SJCRH30 (cell line): ENCODE data around the gene PLP2. TPM values are rescaled to one million over a fixed set of nuclear protein-coding genes. Genes with fewer than 3 reads are reported as not detected.

Experiments
- DNase-seq, 2 experiments: peaks; one replicate each; pipeline ENCODE4 v3.0.0-alpha.2; 2015 to 2020
- H3K27ac ChIP-seq: fragments of 250-450 bp; sonication (Bioruptor Pico); 2 replicates; pipeline ENCODE4 v1.5.1; 2020; ENCODE audit warnings: mild to moderate bottlenecking, moderate library complexity
- H3K27me3 ChIP-seq: fragments of 250-450 bp; sonication (Bioruptor Pico); 2 replicates; pipeline ENCODE4 v1.5.1; 2020; ENCODE audit warnings: mild to moderate bottlenecking, moderate library complexity
- H3K36me3 ChIP-seq: fragments of 250-450 bp; sonication (Bioruptor Pico); 2 replicates; pipeline ENCODE4 v1.5.1; 2020; ENCODE audit warnings: mild to moderate bottlenecking, moderate library complexity
- H3K4me1 ChIP-seq: fragments of 250-450 bp; sonication (Bioruptor Pico); 2 replicates; pipeline ENCODE4 v1.5.1; 2020; ENCODE audit warnings: mild to moderate bottlenecking, moderate library complexity
- H3K4me3 ChIP-seq: fragments of 250-450 bp; sonication (Bioruptor Pico); 2 replicates; pipeline ENCODE4 v1.5.1; 2020; ENCODE audit warnings: mild to moderate bottlenecking, moderate library complexity
- H3K9me3 ChIP-seq: fragments of 250-450 bp; sonication (Bioruptor Pico); replicated peaks from 2 replicates; pipeline ENCODE4 v1.5.1; 2020; ENCODE audit warnings: mild to moderate bottlenecking, moderate library complexity
- total RNA-seq: library from RNA; depleted of rRNA; stranded (reverse); fragments of >200 nt; shearing (Covaris generic); gene quantifications from 2 replicates; pipeline ENCODE4 v1.2.3, GENCODE V29; 2014

The PLP2 gene
- total RNA-seq, 1 experiment from 2014 or later, result 56.6 TPM

- Histone ChIP-seq H3K4me3 (no peak overlapping the region), H3K27ac (no peak overlapping the region), H3K9me3 (no peaks in the 10 kb centered on the region), H3K4me1 (no peaks in the 10 kb centered on the region), H3K27me3 (no peaks in the 10 kb centered on the region), H3K36me3 (no peaks in the 10 kb centered on the region)
- no peak for DNase-seq
These were observed 16.3 kb upstream of the PLP2 start for GRCh38 chrX:49155243-49155899.

DNA sequence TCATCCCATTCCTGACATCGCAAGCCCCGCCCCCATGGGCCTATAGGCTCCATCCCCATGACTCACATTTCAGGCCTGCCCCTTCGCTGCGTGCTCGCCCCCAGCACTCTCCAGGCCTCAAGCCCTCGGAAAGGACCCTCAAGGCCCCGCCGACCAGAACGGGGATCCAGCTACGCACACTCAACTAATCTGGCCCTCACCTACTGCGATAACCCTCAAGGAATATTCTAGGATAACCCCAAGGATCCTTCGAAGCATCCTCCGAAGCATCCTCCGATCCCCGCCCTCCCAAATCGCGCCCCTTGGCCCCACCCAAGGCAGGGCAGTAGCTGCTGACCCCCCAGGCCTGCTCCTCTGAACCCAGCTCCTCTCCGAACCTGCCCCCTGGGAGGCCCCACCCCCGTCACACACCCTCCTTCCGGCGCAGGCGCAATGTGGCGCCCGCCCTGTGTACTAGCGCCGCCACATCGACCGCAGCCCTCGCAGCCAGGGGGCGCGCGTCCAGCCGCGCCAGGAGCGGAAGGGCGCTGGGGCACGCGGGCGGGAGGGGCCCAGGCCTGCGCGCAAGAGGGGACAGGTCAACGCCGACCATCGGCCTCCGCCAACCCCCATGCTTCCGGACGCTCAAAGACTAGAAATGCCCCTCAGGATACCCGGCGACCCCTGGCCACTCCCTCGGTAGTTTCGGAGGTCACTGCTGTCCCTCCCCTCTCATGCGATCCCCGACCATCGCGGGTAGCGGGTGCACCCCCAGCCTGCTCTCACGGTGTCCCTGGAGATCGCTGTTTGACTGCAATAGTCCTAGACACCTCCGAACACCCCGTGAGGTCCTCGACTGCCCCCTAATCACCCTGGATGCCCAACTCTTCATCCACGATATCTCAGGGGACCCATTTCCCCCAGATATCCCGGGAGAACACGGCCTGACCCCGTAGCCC lies 15.5 kb upstream of the PLP2 start:
- H3K4me3 ChIP-seq, result no peak overlapping the region
- H3K4me1 ChIP-seq, result no peaks in the 10 kb centered on the region
- no peaks in the 10 kb centered on the region for H3K9me3 ChIP-seq
- H3K36me3 ChIP-seq, result no peaks in the 10 kb centered on the region
- H3K27ac ChIP-seq, result no peak overlapping the region
- no peaks in the 10 kb centered on the region for H3K27me3 ChIP-seq
- no peak for DNase-seq

DNA sequence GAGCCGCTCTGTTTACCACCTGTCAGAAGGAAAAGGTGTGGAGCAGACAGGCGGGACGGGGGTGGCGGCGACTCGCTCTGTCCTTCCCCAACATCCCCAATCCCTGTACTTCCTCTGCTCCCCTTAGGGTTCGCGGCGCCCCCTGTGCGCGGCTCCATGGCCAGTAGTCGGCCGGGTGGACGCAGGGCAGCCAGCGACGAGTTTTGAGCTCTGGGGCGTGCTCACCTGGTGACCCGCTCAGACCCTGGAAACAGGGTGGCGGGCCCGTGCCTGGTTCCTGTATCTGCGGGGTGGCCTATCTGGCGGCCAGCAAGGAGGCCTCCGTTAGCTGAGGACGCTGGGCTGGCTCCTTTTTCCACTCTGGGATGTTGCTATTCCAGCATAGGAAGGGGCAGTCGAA lies 14.5 kb upstream of the PLP2 start:
- Histone ChIP-seq H3K27me3 (no peaks in the 10 kb centered on the region), H3K9me3 (no peaks in the 10 kb centered on the region), H3K4me1 (no peaks in the 10 kb centered on the region), H3K27ac (no peak overlapping the region), H3K36me3 (no peaks in the 10 kb centered on the region), H3K4me3 (no peak overlapping the region)
- no peak for DNase-seq

DNA sequence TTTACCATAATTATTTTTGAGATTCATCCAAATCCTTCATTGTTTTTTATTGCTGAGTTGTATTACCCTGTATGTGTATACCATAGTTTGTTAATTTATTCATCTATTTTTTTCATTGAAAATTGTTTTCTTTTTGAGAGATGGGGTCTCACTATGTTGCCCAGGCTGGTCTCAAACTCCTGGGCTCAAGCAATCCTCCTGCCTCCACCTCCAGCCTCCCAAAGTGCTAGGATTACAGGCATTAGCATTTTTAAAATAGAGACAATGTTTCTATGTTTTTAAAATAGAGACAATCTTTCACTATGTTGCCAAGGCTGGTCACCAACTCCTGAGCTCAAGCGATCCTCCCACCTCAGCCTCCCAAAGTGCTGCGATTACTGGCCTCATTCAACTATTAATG lies 10.8 kb upstream of the PLP2 start:
- DNase-seq, result no peak
- Histone ChIP-seq H3K4me3 (no peak overlapping the region), H3K27me3 (no peaks in the 10 kb centered on the region), H3K9me3 (no peaks in the 10 kb centered on the region), H3K27ac (no peak overlapping the region), H3K36me3 (no peaks in the 10 kb centered on the region), H3K4me1 (no peaks in the 10 kb centered on the region)

GRCh38 chrX:49161632-49162031 lies 10.1 kb upstream of the PLP2 start:
- no peaks in the 10 kb centered on the region for H3K27me3 ChIP-seq
- no peaks in the 10 kb centered on the region for H3K4me1 ChIP-seq
- H3K9me3 ChIP-seq, result no peaks in the 10 kb centered on the region
- no peak for DNase-seq
- H3K36me3 ChIP-seq, result no peaks in the 10 kb centered on the region
- H3K27ac ChIP-seq, result no peak overlapping the region
- H3K4me3 ChIP-seq, result no peak overlapping the region

- Histone ChIP-seq H3K4me1 (no peaks in the 10 kb centered on the region), H3K36me3 (no peaks in the 10 kb centered on the region), H3K4me3 (peak within 1 kb of the TSS; percentile 62), H3K27ac (no peak within 1 kb of the TSS), H3K9me3 (no peaks in the 10 kb centered on the region), H3K27me3 (no peaks in the 10 kb centered on the region)
- DNase-seq, result no peak
These were observed 9.1 kb upstream of the PLP2 start, which contains the start of gene MAGIX for GRCh38 chrX:49162620-49163019. MAGIX (plus strand) TSS chrX:49162758; CDS start chrX:49162890, 132 bp downstream.

DNA sequence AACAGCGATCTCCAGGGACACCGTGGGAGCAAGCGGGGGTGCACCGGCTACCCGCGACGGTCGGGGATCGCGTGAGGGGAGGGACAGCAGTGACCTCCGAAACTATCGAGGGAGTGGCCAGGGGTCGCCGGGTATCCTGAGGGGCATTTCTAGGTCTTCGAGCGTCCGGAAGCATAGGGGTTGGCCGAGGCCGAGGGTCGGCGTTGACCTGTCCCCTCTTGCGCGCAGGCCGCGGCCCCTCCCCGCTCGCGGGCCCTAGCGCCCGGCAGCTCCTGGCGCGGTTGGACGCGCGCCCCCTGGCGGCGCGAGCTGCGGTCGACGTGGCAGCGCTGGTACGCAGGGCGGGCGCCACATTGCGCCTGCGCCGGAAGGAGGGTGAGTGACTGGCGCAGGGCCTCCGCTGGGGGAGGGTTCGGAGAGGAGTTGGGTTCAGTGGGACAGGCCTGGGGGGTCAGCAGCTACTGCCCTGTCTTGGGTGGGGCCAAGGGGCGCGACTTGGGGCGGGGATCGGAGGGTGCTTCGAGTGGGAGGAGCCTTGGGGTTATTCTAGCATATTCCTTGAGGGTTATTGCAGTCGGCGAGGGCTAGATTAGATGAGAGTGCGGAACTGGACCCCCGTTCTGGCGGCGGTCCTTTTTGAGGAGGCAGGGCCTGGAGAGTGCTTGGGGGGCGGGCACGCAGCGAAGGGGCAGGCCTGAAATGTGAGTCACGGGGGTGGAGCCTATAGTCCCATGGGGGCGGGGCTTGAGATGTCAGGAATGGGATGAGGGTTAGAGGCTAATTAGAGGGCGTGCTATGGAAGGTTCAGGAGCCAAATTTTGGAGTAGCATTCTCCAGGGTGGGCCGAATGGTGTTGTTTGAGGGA lies 7.9 kb upstream of the PLP2 start:
- H3K4me3 ChIP-seq, result peak overlapping the region; percentile 62
- H3K9me3 ChIP-seq, result no peaks in the 10 kb centered on the region
- peak; percentile 86 to 88 for DNase-seq
- no peaks in the 10 kb centered on the region for H3K4me1 ChIP-seq
- no peaks in the 10 kb centered on the region for H3K36me3 ChIP-seq
- no peaks in the 10 kb centered on the region for H3K27me3 ChIP-seq
- peak overlapping the region; percentile 86 for H3K27ac ChIP-seq

GRCh38 chrX:49164589-49165360 lies 6.9 kb upstream of the PLP2 start:
- H3K4me1 ChIP-seq, result no peaks in the 10 kb centered on the region
- H3K36me3 ChIP-seq, result no peaks in the 10 kb centered on the region
- H3K27me3 ChIP-seq, result no peaks in the 10 kb centered on the region
- no peaks in the 10 kb centered on the region for H3K9me3 ChIP-seq
- H3K27ac ChIP-seq, result no peak overlapping the region
- H3K4me3 ChIP-seq, result no peak overlapping the region
- DNase-seq, result no peak

DNA sequence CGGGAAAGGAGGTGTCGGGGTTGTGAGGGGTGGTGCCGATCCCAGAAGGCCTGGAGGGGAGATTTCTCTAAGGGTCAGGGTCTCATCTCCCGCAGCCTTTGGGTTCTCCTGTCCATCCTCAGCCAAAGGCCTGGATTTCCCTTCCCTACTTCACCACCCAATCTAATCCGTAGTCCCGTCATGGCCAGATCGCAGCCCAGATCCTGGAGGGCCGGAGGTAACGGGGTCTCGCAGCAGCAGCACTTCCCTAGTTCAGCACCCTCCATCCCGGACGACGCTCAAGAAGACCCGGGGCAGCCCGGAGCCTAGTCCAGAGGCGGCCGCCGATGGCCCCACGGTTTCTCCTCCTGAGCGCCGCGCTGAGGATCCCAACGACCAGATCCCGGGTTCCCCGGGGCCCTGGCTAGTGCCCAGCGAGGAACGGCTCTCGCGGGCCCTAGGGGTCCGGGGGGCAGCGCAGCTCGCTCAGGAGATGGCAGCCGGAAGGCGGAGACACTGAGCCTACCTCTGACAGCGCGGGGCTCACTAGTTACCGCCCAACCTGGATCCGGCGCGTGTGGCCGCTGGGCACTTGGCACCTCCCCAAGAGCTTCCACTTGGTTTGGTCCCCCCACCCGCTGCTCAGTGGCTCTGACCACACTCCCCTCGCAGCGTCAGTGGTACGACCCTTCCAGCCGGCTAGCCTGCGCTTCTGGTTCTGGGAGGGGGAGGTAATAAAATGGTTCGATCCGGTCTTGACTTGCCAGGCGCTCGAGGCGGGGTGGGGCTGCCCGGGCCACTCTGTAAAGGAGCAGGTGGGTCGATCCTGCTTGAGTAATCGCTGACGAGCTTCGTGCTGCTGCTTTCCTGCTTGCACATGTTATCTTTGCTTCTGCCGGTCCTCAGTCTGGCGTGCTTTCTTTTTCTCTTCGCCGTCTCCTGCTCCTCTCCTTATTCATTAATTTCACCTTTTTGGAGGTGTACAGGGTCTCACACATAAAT lies 5.5 kb upstream of the PLP2 start:
- Histone ChIP-seq H3K4me1 (no peaks in the 10 kb centered on the region), H3K36me3 (no peaks in the 10 kb centered on the region), H3K27me3 (no peaks in the 10 kb centered on the region), H3K27ac (no peak overlapping the region), H3K4me3 (no peak overlapping the region), H3K9me3 (no peaks in the 10 kb centered on the region)
- no peak for DNase-seq

- DNase-seq, result no peak
- Histone ChIP-seq H3K27me3 (no peaks in the 10 kb centered on the region), H3K27ac (no peak overlapping the region), H3K4me3 (no peak overlapping the region), H3K36me3 (no peaks in the 10 kb centered on the region), H3K4me1 (no peaks in the 10 kb centered on the region), H3K9me3 (no peaks in the 10 kb centered on the region)
These were observed 4.6 kb upstream of the PLP2 start for GRCh38 chrX:49166914-49167739.

- Histone ChIP-seq H3K27me3 (no peaks in the 10 kb centered on the region), H3K9me3 (no peaks in the 10 kb centered on the region), H3K4me1 (no peaks in the 10 kb centered on the region), H3K27ac (no peak overlapping the region), H3K4me3 (no peak overlapping the region), H3K36me3 (no peaks in the 10 kb centered on the region)
- no peak for DNase-seq
These were observed 4.0 kb upstream of the PLP2 start for GRCh38 chrX:49167740-49168108.

- no peaks in the 10 kb centered on the region for H3K27me3 ChIP-seq
- peaks cover 7% of the 10 kb centered on the region; the same call in 1 of the 2 replicates for H3K36me3 ChIP-seq
- peak overlapping the region; percentile 81 for H3K4me3 ChIP-seq
- no peaks in the 10 kb centered on the region for H3K9me3 ChIP-seq
- H3K4me1 ChIP-seq, result no peaks in the 10 kb centered on the region
- H3K27ac ChIP-seq, result peak overlapping the region; percentile 91
- peak; percentile 51 to 56 for DNase-seq
These were observed 632 bp downstream of the PLP2 start for GRCh38 chrX:49172280-49172780.
